HepG2 (cell line): Measurements from ENCODE around the gene NAPG. TPM values are rescaled to one million over a fixed set of nuclear protein-coding genes. Genes with fewer than 3 reads are reported as not detected.

Experiments
- DNMT3B ChIP-seq: conservative IDR thresholded peaks from 2 replicates; pipeline ENCODE4 v1.6.1; 2016; ENCODE audit warnings: missing biosample characterization, control low read depth
- E2F2 ChIP-seq: sonication (generic); formaldehyde crosslinking; IDR thresholded peaks from 2 replicates; pipeline ENCODE4 v1.4.0; 2020; ENCODE audit warnings: missing genetic modification reagents, borderline replicate concordance
- FOXO4 ChIP-seq: sonication (generic); formaldehyde crosslinking; conservative IDR thresholded peaks from 2 replicates; pipeline ENCODE4 v1.8.1; 2023; ENCODE audit warnings: missing genetic modification reagents
- GATAD1 ChIP-seq: IDR thresholded peaks from 2 replicates; pipeline ENCODE4 v1.6.1; 2016; ENCODE audit warnings: missing genetic modification reagents, missing compliant biosample characterization
- HHEX ChIP-seq: IDR thresholded peaks from 2 replicates; pipeline ENCODE4 v1.6.1; 2016; ENCODE audit warnings: control low read depth
- HMG20A ChIP-seq: IDR thresholded peaks from 2 replicates; pipeline ENCODE4 v1.6.1; 2016; ENCODE audit warnings: borderline replicate concordance
- HNF1A ChIP-seq, 2 experiments: sonication (generic) in 1 of 2; formaldehyde crosslinking in 1 of 2; IDR thresholded peaks; 2 replicates each; pipeline versions ENCODE4 v1.4.0 to v1.6.1; 2016 to 2020; ENCODE audit warnings: borderline replicate concordance in 1 of 2, low read depth in 1 of 2, mild to moderate bottlenecking in 1 of 2, missing genetic modification reagents in 1 of 2
- HNRNPUL1 ChIP-seq: fragments of 200-400 bp; formaldehyde crosslinking; IDR thresholded peaks from 2 replicates; pipeline ENCODE4 v1.6.1; 2017; ENCODE audit warnings: low read depth, mild to moderate bottlenecking, low read length, moderate library complexity
- RBM39 ChIP-seq: fragments of 200-400 bp; formaldehyde crosslinking; IDR thresholded peaks from one replicate; pipeline ENCODE4 v1.6.1; 2018; ENCODE audit warnings: antibody characterized with exemption, mild to moderate bottlenecking, low read depth, low read length; ENCODE audit not compliant: poor library complexity, severe bottlenecking
- TP53 ChIP-seq: sonication (generic); formaldehyde crosslinking; conservative IDR thresholded peaks from 2 replicates; pipeline ENCODE4 v1.4.0; 2020; ENCODE audit warnings: missing genetic modification reagents
- ZBTB14 ChIP-seq: sonication (generic); formaldehyde crosslinking; IDR thresholded peaks from 2 replicates; pipeline ENCODE4 v1.4.0; 2020; ENCODE audit warnings: missing genetic modification reagents
- ZKSCAN8 ChIP-seq: IDR thresholded peaks from 2 replicates; pipeline ENCODE4 v1.6.1; 2016; ENCODE audit warnings: borderline replicate concordance, missing genetic modification reagents, missing compliant biosample characterization
- ZNF101 ChIP-seq: sonication (generic); formaldehyde crosslinking; IDR thresholded peaks from 2 replicates; pipeline ENCODE4 v1.4.0; 2020; ENCODE audit warnings: mild to moderate bottlenecking, low read depth, missing genetic modification reagents, borderline replicate concordance
- ZNF17 ChIP-seq: sonication (generic); formaldehyde crosslinking; IDR thresholded peaks from 2 replicates; pipeline ENCODE4 v1.5.0; 2020; ENCODE audit warnings: mild to moderate bottlenecking, missing genetic modification reagents
- ZNF292 ChIP-seq: sonication (generic); formaldehyde crosslinking; IDR thresholded peaks from 2 replicates; pipeline ENCODE4 v1.8.1; 2022; ENCODE audit warnings: mild to moderate bottlenecking, low read depth, missing genetic modification reagents, borderline replicate concordance
- ZNF766 ChIP-seq: sonication (generic); formaldehyde crosslinking; IDR thresholded peaks from 2 replicates; pipeline ENCODE4 v1.5.0; 2020; ENCODE audit warnings: missing genetic modification reagents, borderline replicate concordance
- polyA plus RNA-seq, 8 experiments: library from polyadenylated mRNA; depleted of rRNA in 3 of 8; stranded (reverse) in 7 of 8; unstranded in 1 of 8; fragments of >200 nt; fragmentation: Illumina TruSeq in 4 of 8; extraction: Trizol in 4 of 8; gene quantifications; 2 replicates each; pipeline versions ENCODE4 v1.2.1 to v1.2.3, GENCODE V29; 2011 to 2016; ENCODE audit warnings: low read depth in 4 of 8, missing spikeins in 1 of 8, mixed read lengths in 1 of 8; ENCODE audit not compliant: insufficient read depth in 1 of 8
- total RNA-seq, 5 experiments: library from RNA; depleted of rRNA; stranded (reverse); fragments of >200 nt; fragmentation: Illumina TruSeq; extraction: Trizol; gene quantifications; 2 replicates each; pipeline ENCODE4 v1.2.3, GENCODE V29; 2016; ENCODE audit warnings: low read depth in 1 of 5

The NAPG gene
- total and polyA plus RNA-seq, 2 of the 13 experiments (the other 11 are each of a cell fraction or from before 2014, with no cell fraction given) = 19.8 to 34.4 TPM

GRCh38 chr18:10525697-10526560, at the start of gene NAPG (continued):
- TF ChIP-seq HMG20A (CRISPR knock-in tag) (no peak), E2F2 (CRISPR knock-in tag) (no peak), ZNF292 (CRISPR knock-in tag) (0 out of 2 replicates have a peak, but pooled peaks have one; percentile 21), HHEX (no peak), ZNF101 (0 out of 2 replicates have a peak, but pooled peaks have one; percentile 47), DNMT3B (CRISPR knock-in tag) (no peak), RBM39 (no peak), GATAD1 (CRISPR knock-in tag) (peak; percentile 94), ZNF17 (CRISPR knock-in tag) (no peak), ZBTB14 (CRISPR knock-in tag) (no peak), HNRNPUL1 (no peak), FOXO4 (no peak), ZNF766 (CRISPR knock-in tag) (no peak; the same call in 1 of the 2 replicates), TP53 (no peak), HNF1A (IDR thresholded peaks at IDR 0.05; ENCODE audit: low read depth) (no peak), HNF1A (CRISPR knock-in tag; IDR thresholded peaks at IDR 0.05; ENCODE audit: borderline replicate concordance) (no peak; the same call in 1 of the 2 replicates), ZKSCAN8 (CRISPR knock-in tag) (no peak)
